HCT116 (cell line): ENCODE results near the gene ZNF648. TPM values are rescaled to one million over a fixed set of nuclear protein-coding genes. Genes with fewer than 3 reads are reported as not detected.

ENCODE experiments used
- ATAC-seq: fragments of 200-7000 bp; cut with Tn5 transposase; 2 replicates; pipeline ENCODE4 v1.9.1; 2020; ENCODE audit warnings: mild to moderate bottlenecking, moderate library complexity
- BruUV-seq: library from RNA; stranded (reverse); fragments of 400-500 nt; replicated peaks from 2 replicates; lab custom pipeline; 2021; lab: Mats Ljungman, UMichigan
- CTCF ChIA-PET: fragments of 300-600 bp; sonication (Branson Sonifier 250); formaldehyde crosslinking; loops from one replicate; lab custom pipeline; 2021; ENCODE audit warnings: antibody characterized with exemption; lab: Charles Lee
- POLR2A ChIA-PET: fragments of 300-600, 350-600 bp; sonication (Branson Sonifier 250); formaldehyde crosslinking; loops from one replicate; lab custom pipeline; 2021; ENCODE audit warnings: antibody characterized with exemption; lab: Charles Lee
- RAD21 ChIA-PET, 2 experiments: fragments of 300-600 bp; sonication (Branson Sonifier 250); formaldehyde crosslinking; loops; one replicate each; lab custom pipeline; 2023; ENCODE audit warnings: low total read pairs in 2 of 2; ENCODE audit not compliant: uncharacterized antibody in 2 of 2, unreplicated experiment in 2 of 2, low non-redundant PET in 1 of 2; lab: Charles Lee
- DNase-seq: peaks from one replicate; pipeline ENCODE4 v3.0.0-alpha.2; 2010; ENCODE audit warnings: low read depth, low spot score
- H2AFZ ChIP-seq: fragments of 200-600 bp; shearing (Covaris generic), sonication (generic); 2 replicates; pipeline ENCODE4 v1.6.1; 2017; ENCODE audit warnings: low read depth, mixed run types, mixed read lengths, antibody characterized with exemption, low read length; ENCODE audit not compliant: poor library complexity, severe bottlenecking
- H3K27ac ChIP-seq: 2 replicates; pipeline ENCODE4 v1.5.1; 2012; ENCODE audit warnings: low read depth, low read length
- H3K27me3 ChIP-seq: fragments of 200-600 bp; sonication (generic); 2 replicates; pipeline ENCODE4 v1.6.1; 2016; ENCODE audit warnings: mixed run types, low read length, mixed read lengths; ENCODE audit not compliant: insufficient read depth
- H3K36me3 ChIP-seq, 2 experiments: fragments of 200-500 bp in 1 of 2; fragments of 200-600 bp in 1 of 2; sonication (Bioruptor generic) in 1 of 2; sonication (generic) in 1 of 2; 2 replicates each; pipeline versions ENCODE4 v1.5.1 to v1.6.1; 2014 to 2016; ENCODE audit warnings: low read length in 2 of 2, inconsistent platforms in 1 of 2, mixed read lengths in 1 of 2, mixed run types in 1 of 2; ENCODE audit not compliant: insufficient read depth in 2 of 2, control insufficient read depth in 1 of 2
- H3K4me1 ChIP-seq, 2 experiments: fragments of 200-600 bp in 1 of 2; sonication (generic) in 1 of 2; 2 replicates each; pipeline versions ENCODE4 v1.5.1 to v1.6.1; 2012 to 2017; ENCODE audit warnings: low read length in 2 of 2, inconsistent platforms in 1 of 2, mild to moderate bottlenecking in 1 of 2, mixed read lengths in 1 of 2, mixed run types in 1 of 2, moderate library complexity in 1 of 2; ENCODE audit not compliant: insufficient read depth in 2 of 2, control insufficient read depth in 1 of 2
- H3K4me2 ChIP-seq: fragments of 200-600 bp; sonication (generic); 2 replicates; pipeline ENCODE4 v1.6.1; 2017; ENCODE audit warnings: mixed run types, low read length, mixed read lengths
- H3K4me3 ChIP-seq, 2 experiments: fragments of 200-600 bp in 1 of 2; sonication (generic) in 1 of 2; replicated peaks in 1 of 2; 2 replicates each; pipeline ENCODE4 v1.5.1; 2011 to 2016; ENCODE audit warnings: low read length in 2 of 2, control low read depth in 1 of 2, low read depth in 1 of 2, mild to moderate bottlenecking in 1 of 2, mixed read lengths in 1 of 2, mixed run types in 1 of 2
- H3K79me2 ChIP-seq: fragments of 200-600 bp; sonication (generic); 2 replicates; pipeline ENCODE4 v1.6.1; 2017; ENCODE audit warnings: mild to moderate bottlenecking, mixed run types, low read length, moderate library complexity, mixed read lengths; ENCODE audit not compliant: insufficient read depth
- H3K9ac ChIP-seq: fragments of 200-600 bp; sonication (generic); 2 replicates; pipeline ENCODE4 v1.6.1; 2016; ENCODE audit warnings: low read length, mixed read lengths
- H3K9me2 ChIP-seq: fragments of 200-600 bp; sonication (generic), shearing (Covaris generic); 2 replicates; pipeline ENCODE4 v1.6.1; 2017; ENCODE audit warnings: mixed run types, mild to moderate bottlenecking, moderate library complexity; ENCODE audit not compliant: insufficient read depth
- H3K9me3 ChIP-seq, 2 experiments: fragments of 200-500 bp in 1 of 2; fragments of 200-600 bp in 1 of 2; sonication (Bioruptor generic) in 1 of 2; sonication (generic) in 1 of 2; 2 replicates each; pipeline ENCODE4 v1.6.1; 2014 to 2017; ENCODE audit warnings: low read length in 2 of 2, mixed read lengths in 2 of 2, inconsistent platforms in 1 of 2, low read depth in 1 of 2, mild to moderate bottlenecking in 1 of 2, mixed run types in 1 of 2, moderate library complexity in 1 of 2; ENCODE audit not compliant: control insufficient read depth in 1 of 2, insufficient read depth in 1 of 2
- H4K20me1 ChIP-seq: fragments of 200-600 bp; sonication (generic), shearing (Covaris generic); 2 replicates; pipeline ENCODE4 v1.6.1; 2017; ENCODE audit warnings: mixed run types, mild to moderate bottlenecking, moderate library complexity; ENCODE audit not compliant: insufficient read depth
- CEBPB ChIP-seq: IDR thresholded peaks from 2 replicates; pipeline ENCODE4 v1.6.1; 2012; ENCODE audit warnings: low read depth
- ELF1 ChIP-seq: IDR thresholded peaks from 2 replicates; pipeline ENCODE4 v1.6.1; 2012; ENCODE audit warnings: low read depth, borderline replicate concordance
- EZH2 ChIP-seq: fragments of 200-600 bp; sonication (generic); IDR thresholded peaks from 2 replicates; pipeline ENCODE4 v1.6.1; 2017; ENCODE audit warnings: antibody characterized with exemption, mixed run types
- EZH2phosphoT487 ChIP-seq: fragments of 200-600 bp; IDR thresholded peaks from 2 replicates; pipeline ENCODE4 v1.6.1; 2018; ENCODE audit warnings: antibody characterized with exemption, borderline replicate concordance
- POLR2A ChIP-seq: IDR thresholded peaks from 2 replicates; pipeline ENCODE4 v1.7.0; 2011; ENCODE audit warnings: borderline replicate concordance; ENCODE audit not compliant: insufficient read depth, insufficient read length; ENCODE audit errors: extremely low read depth
- RAD21 ChIP-seq: IDR thresholded peaks from 2 replicates; pipeline ENCODE4 v1.6.1; 2012; ENCODE audit warnings: low read depth, mild to moderate bottlenecking
- SIN3A ChIP-seq: IDR thresholded peaks from 2 replicates; pipeline ENCODE4 v1.6.1; 2012; ENCODE audit warnings: low read depth
- SP1 ChIP-seq: IDR thresholded peaks from 2 replicates; pipeline ENCODE4 v1.6.1; 2012; ENCODE audit warnings: low read depth
- SRF ChIP-seq: IDR thresholded peaks from 2 replicates; pipeline ENCODE4 v1.6.1; 2012; ENCODE audit warnings: low read depth
- TCF7L2 ChIP-seq: IDR thresholded peaks from 2 replicates; pipeline ENCODE4 v1.7.0; 2011; ENCODE audit warnings: borderline replicate concordance, inconsistent platforms; ENCODE audit not compliant: insufficient read depth, insufficient read length; ENCODE audit errors: extremely low read depth
- YY1 ChIP-seq: IDR thresholded peaks from 2 replicates; pipeline ENCODE4 v1.6.1; 2011; ENCODE audit warnings: low read length, low read depth, moderate library complexity, mild to moderate bottlenecking; ENCODE audit not compliant: insufficient replicate concordance; ENCODE audit errors: extremely low read depth
- intact Hi-C: fragments of 100-400 bp; cut with micrococcal nuclease; formaldehyde crosslinking; loops from 2 replicates; pipeline ENCODE4 v1.10.0; 2022
- total RNA-seq: library from RNA; stranded (reverse); gene quantifications from one replicate; pipeline ENCODE4 v1.2.1, GENCODE V29; 2021; ENCODE audit not compliant: unreplicated experiment
- TF ChIP-seq, protein P1 (sequence below), 3 experiments: fragments of 200-600 bp in 1 of 3; sonication (generic) in 1 of 3; IDR thresholded peaks in 2 of 3; conservative IDR thresholded peaks in 1 of 3; 2 replicates each; pipeline ENCODE4 v1.5.1; 2012 to 2017; ENCODE audit warnings: low read depth in 2 of 3, low read length in 2 of 3, antibody characterized with exemption in 1 of 3, borderline replicate concordance in 1 of 3, control low read depth in 1 of 3, mild to moderate bottlenecking in 1 of 3, mixed read lengths in 1 of 3, mixed run types in 1 of 3, moderate library complexity in 1 of 3; ENCODE audit not compliant: insufficient read depth in 1 of 3
- TF ChIP-seq, protein P2 (sequence below): IDR thresholded peaks from 2 replicates; pipeline ENCODE4 v1.6.1; 2012
- TF ChIP-seq, protein P3 (sequence below): IDR thresholded peaks from 2 replicates; pipeline ENCODE4 v1.6.1; 2012; ENCODE audit warnings: low read depth
- TF ChIP-seq, protein P4 (sequence below): IDR thresholded peaks from 2 replicates; pipeline ENCODE4 v1.6.1; 2012

The ZNF648 gene
- total RNA-seq, 1 experiment from 2014 or later = 0.57 TPM

DNA sequence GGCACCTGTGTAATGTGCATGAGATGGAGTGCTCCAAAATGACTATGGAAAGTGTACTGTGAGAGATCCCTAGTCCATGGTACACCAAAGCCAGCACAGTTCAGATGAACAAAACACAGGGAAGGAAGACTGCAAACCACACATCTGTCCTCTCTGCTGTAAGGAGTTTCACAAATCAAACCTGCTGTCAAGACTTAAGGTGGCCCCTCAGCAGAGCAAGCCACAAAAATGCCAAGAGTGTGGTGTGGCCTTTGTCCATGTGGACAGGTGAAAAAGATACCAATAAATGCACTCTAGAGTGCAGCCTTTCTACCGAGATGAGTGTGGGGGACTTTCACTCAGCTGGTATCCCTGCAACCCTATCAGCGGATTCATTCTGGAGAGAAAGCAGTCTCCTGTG, 12.9 kb downstream of the ZNF648 start:
- intact Hi-C loops = no loop called here
- Histone ChIP-seq H3K9me2 (no peaks in the 10 kb centered on the region), H3K4me2 (no peak overlapping the region), H3K4me1 (no peaks in the 10 kb centered on the region), H4K20me1 (no peaks in the 10 kb centered on the region), H3K36me3 (no peaks in the 10 kb centered on the region), H3K9me3 (0 out of 4 replicates have a peak, but pooled peaks cover 3 to 5% of the 10 kb centered on the region in 2 experiments), H3K9ac (no peak overlapping the region), H3K79me2 (no peaks in the 10 kb centered on the region), H2AFZ (no peak overlapping the region), H3K27me3 (no peaks in the 10 kb centered on the region), H3K4me3 (no peak overlapping the region), H3K27ac (no peak overlapping the region)
- no TSS peak for BruUV-seq
- TF ChIP-seq, protein P1, sequence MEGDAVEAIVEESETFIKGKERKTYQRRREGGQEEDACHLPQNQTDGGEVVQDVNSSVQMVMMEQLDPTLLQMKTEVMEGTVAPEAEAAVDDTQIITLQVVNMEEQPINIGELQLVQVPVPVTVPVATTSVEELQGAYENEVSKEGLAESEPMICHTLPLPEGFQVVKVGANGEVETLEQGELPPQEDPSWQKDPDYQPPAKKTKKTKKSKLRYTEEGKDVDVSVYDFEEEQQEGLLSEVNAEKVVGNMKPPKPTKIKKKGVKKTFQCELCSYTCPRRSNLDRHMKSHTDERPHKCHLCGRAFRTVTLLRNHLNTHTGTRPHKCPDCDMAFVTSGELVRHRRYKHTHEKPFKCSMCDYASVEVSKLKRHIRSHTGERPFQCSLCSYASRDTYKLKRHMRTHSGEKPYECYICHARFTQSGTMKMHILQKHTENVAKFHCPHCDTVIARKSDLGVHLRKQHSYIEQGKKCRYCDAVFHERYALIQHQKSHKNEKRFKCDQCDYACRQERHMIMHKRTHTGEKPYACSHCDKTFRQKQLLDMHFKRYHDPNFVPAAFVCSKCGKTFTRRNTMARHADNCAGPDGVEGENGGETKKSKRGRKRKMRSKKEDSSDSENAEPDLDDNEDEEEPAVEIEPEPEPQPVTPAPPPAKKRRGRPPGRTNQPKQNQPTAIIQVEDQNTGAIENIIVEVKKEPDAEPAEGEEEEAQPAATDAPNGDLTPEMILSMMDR (IDR thresholded peaks at IDR 0.05 in 2 of 3, conservative IDR thresholded peaks at IDR 0.05 in 1 of 3; ENCODE audit: borderline replicate concordance in 1 of 3, insufficient read depth in 1 of 3, low read depth in 2 of 3, low read length in 2 of 3) = no peak
- TF ChIP-seq RAD21 = no peak
- TF ChIP-seq, protein P2, sequence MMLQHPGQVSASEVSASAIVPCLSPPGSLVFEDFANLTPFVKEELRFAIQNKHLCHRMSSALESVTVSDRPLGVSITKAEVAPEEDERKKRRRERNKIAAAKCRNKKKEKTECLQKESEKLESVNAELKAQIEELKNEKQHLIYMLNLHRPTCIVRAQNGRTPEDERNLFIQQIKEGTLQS = no peak
- TF ChIP-seq SRF = no peak
- TF ChIP-seq SIN3A = no peak
- no peak for TF ChIP-seq ELF1
- TF ChIP-seq TCF7L2 = no peak
- no peak for TF ChIP-seq SP1
- no peak for TF ChIP-seq EZH2phosphoT487
- TF ChIP-seq, protein P3, sequence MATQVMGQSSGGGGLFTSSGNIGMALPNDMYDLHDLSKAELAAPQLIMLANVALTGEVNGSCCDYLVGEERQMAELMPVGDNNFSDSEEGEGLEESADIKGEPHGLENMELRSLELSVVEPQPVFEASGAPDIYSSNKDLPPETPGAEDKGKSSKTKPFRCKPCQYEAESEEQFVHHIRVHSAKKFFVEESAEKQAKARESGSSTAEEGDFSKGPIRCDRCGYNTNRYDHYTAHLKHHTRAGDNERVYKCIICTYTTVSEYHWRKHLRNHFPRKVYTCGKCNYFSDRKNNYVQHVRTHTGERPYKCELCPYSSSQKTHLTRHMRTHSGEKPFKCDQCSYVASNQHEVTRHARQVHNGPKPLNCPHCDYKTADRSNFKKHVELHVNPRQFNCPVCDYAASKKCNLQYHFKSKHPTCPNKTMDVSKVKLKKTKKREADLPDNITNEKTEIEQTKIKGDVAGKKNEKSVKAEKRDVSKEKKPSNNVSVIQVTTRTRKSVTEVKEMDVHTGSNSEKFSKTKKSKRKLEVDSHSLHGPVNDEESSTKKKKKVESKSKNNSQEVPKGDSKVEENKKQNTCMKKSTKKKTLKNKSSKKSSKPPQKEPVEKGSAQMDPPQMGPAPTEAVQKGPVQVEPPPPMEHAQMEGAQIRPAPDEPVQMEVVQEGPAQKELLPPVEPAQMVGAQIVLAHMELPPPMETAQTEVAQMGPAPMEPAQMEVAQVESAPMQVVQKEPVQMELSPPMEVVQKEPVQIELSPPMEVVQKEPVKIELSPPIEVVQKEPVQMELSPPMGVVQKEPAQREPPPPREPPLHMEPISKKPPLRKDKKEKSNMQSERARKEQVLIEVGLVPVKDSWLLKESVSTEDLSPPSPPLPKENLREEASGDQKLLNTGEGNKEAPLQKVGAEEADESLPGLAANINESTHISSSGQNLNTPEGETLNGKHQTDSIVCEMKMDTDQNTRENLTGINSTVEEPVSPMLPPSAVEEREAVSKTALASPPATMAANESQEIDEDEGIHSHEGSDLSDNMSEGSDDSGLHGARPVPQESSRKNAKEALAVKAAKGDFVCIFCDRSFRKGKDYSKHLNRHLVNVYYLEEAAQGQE = no peak
- TF ChIP-seq EZH2 = no peak
- TF ChIP-seq POLR2A = no peak
- no peak for TF ChIP-seq YY1
- no peak for TF ChIP-seq CEBPB
- TF ChIP-seq, protein P4, sequence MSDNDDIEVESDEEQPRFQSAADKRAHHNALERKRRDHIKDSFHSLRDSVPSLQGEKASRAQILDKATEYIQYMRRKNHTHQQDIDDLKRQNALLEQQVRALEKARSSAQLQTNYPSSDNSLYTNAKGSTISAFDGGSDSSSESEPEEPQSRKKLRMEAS = no peak
- CTCF ChIA-PET = interaction anchor here (1.0 kb wide), 1 partner anchor 32 kb away, joined by 3 read pairs; no protein-coding TSS in a partner anchor
- POLR2A ChIA-PET = no interaction called here
- ATAC-seq = no peak
- DNase-seq = no peak
- RAD21 ChIA-PET = no interaction called here
